Tibial artery (tissue), 4 donors: ENCODE data around the gene FBXO34.

Experiments used
- DNase-seq, 2 donors: peaks; one replicate each; pipeline ENCODE4 v3.0.0-alpha.2; 2019
- H3K27ac ChIP-seq, 2 donors: fragments of 200-600 bp; sonication (generic) in 1 of 2; 1 replicate in 1 of 2; 2 replicates in 1 of 2; pipeline ENCODE4 v1.5.1; 2018 to 2019; ENCODE audit warnings: mild to moderate bottlenecking in 1 of 2
- H3K27me3 ChIP-seq, 2 donors: fragments of 200-600 bp; sonication (generic) in 1 of 2; one replicate each; pipeline versions ENCODE4 v1.5.1 to v1.6.0; 2016 to 2019
- H3K36me3 ChIP-seq, 3 donors: fragments of 200-600 bp; sonication (generic) in 2 of 3; one replicate each; pipeline ENCODE4 v1.5.1; 2016 to 2019; ENCODE audit warnings: mild to moderate bottlenecking in 2 of 3
- H3K4me1 ChIP-seq, 4 donors: fragments of 200-600 bp; sonication (generic) in 2 of 4; 1 replicate in 3 of 4; 2 replicates in 1 of 4; pipeline ENCODE4 v1.5.1; 2016 to 2019
- H3K4me3 ChIP-seq, 2 donors: fragments of 200-600 bp; sonication (generic) in 1 of 2; 1 replicate in 1 of 2; 2 replicates in 1 of 2; pipeline ENCODE4 v1.5.1; 2018 to 2019; ENCODE audit warnings: mild to moderate bottlenecking in 2 of 2
- H3K9me3 ChIP-seq, 3 donors: fragments of 200-600 bp; sonication (generic) in 1 of 3; one replicate each; pipeline ENCODE4 v1.5.1; 2016 to 2019
- intact Hi-C: fragments of 100-400 bp; cut with DNase I; formaldehyde crosslinking; loops from one replicate; pipeline ENCODE4 v1.15.0; 2023; ENCODE audit warnings: low total_unique reads
- TF ChIP-seq, protein P1 (sequence below), 2 experiments: fragments of 200-600 bp in 1 of 2; fragments of 450-650 bp in 1 of 2; IDR thresholded peaks; one replicate each; pipeline ENCODE4 v1.5.1; 2017 to 2019; ENCODE audit warnings: antibody characterized with exemption in 2 of 2, mild to moderate bottlenecking in 1 of 2, moderate library complexity in 1 of 2

The FBXO34 gene

DNA sequence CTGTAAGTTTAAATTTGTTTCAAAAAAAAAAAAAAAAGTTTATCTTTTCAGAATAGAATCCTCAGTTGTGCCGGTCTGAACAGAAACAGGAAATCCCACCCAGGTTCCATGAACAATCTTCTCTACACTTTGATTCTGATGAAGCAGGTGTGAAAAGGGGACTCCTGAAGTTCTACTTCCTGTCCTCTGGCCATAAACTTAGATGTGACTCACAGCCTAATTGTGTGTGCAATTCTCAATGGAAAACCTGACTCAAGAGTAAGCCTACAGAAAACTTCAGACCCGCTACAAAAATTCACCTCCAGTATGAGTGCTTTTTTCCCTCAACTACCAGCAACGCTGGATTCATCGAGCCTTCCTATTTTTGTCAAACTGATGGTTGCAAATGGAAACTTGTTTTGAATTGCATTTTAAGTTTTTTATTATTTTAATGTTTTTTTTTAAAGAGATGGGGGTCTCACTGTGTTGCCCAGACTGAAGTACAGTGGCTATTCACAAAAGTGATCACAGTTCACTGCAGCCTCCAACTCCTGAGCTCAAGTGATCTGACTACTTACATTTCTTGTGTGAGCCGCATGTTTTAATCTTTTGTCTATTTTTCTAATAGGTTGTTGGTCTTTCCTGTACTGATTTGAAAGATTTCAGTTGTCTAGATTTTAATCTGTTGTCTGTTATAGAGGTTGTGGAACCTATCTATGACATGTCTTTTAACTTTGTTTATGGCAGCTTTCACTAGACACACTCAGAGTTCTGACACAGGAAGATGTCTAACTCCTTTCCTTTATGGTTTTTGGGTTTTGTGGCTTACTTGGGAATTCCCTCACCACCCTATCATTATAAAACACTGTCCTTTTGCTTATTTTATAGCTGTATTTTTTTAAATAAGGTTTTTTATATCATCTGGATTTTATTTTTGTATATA lies 102.8 kb downstream of the FBXO34 start:
- Histone ChIP-seq H3K27me3 (no peaks in the 10 kb centered on the region), H3K27ac (no peak overlapping the region), H3K4me1 (no peaks in the 10 kb centered on the region), H3K9me3 (no peaks in the 10 kb centered on the region), H3K4me3 (no peak overlapping the region), H3K36me3 (peaks cover 44 to 73% (median 59%) of the 10 kb centered on the region in 3 donors)
- DNase-seq, result no peak
- intact Hi-C loops, result no loop called here
- TF ChIP-seq, protein P1, sequence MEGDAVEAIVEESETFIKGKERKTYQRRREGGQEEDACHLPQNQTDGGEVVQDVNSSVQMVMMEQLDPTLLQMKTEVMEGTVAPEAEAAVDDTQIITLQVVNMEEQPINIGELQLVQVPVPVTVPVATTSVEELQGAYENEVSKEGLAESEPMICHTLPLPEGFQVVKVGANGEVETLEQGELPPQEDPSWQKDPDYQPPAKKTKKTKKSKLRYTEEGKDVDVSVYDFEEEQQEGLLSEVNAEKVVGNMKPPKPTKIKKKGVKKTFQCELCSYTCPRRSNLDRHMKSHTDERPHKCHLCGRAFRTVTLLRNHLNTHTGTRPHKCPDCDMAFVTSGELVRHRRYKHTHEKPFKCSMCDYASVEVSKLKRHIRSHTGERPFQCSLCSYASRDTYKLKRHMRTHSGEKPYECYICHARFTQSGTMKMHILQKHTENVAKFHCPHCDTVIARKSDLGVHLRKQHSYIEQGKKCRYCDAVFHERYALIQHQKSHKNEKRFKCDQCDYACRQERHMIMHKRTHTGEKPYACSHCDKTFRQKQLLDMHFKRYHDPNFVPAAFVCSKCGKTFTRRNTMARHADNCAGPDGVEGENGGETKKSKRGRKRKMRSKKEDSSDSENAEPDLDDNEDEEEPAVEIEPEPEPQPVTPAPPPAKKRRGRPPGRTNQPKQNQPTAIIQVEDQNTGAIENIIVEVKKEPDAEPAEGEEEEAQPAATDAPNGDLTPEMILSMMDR (IDR thresholded peaks at IDR 0.05), result no peak

DNA sequence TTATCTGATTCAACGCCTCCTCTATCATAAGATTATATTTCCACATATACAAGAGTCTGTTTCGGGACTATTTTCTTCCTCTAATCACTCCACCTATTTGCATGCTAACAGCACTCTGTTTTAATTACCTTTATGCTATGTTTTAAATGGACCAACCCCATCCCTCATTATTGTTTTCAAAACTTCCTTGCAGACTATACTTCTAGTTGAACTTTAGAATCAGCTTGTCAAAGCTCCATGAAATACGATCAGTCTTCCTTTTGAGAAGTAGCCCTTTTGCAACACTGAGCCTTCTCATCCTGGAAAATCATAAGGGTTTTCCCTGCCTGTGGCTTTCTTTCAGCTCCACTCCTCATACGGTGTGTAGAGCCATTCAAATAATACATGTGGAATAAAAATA lies 103.5 kb downstream of the FBXO34 start:
- TF ChIP-seq, protein P1 (IDR thresholded peaks at IDR 0.05), result no peak
- no peak overlapping the region for H3K4me3 ChIP-seq
- DNase-seq, result no peak
- no peaks in the 10 kb centered on the region for H3K9me3 ChIP-seq
- intact Hi-C loops, result no loop called here
- H3K27ac ChIP-seq, result no peak overlapping the region
- peaks cover 44 to 73% (median 57%) of the 10 kb centered on the region in 3 donors for H3K36me3 ChIP-seq
- H3K4me1 ChIP-seq, result no peaks in the 10 kb centered on the region
- H3K27me3 ChIP-seq, result no peaks in the 10 kb centered on the region

- intact Hi-C loops, result no loop called here
- Histone ChIP-seq H3K36me3 (peaks cover 57 to 77% (median 71%) of the 10 kb centered on the region in 3 donors), H3K9me3 (no peaks in the 10 kb centered on the region), H3K4me3 (no peak overlapping the region), H3K27ac (no peak overlapping the region), H3K4me1 (peaks cover 0 to 5% (median 3%) of the 10 kb centered on the region in 4 donors), H3K27me3 (no peaks in the 10 kb centered on the region)
- TF ChIP-seq, protein P1 (IDR thresholded peaks at IDR 0.05), result no peak
- no peak for DNase-seq
Measured at GRCh38 chr14:55377236-55377635, 106.0 kb downstream of the FBXO34 start.

DNA sequence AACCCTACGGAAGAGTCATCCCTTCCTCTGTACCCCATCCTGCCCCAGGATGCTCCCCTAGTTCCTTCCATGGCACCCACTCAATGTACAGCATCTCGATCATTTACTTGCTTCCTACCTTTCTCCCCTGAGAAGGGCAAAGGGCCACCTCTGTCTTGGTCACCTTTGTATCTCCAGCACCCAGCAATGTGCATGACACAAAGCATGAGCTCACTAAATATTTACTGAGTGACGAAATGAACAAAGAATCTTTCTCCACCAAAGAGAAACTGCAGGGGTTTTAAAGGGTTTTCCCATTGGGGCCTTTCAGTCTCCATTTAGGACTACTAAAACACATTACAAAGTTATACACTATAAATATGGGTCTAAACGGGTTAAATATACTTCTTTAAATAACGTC lies 109.8 kb downstream of the FBXO34 start:
- intact Hi-C loops, result no loop called here
- Histone ChIP-seq H3K36me3 (peaks cover 59 to 85% (median 67%) of the 10 kb centered on the region in 3 donors), H3K4me1 (peaks cover 0 to 34% (median 5%) of the 10 kb centered on the region in 4 donors), H3K9me3 (no peaks in the 10 kb centered on the region), H3K27me3 (no peaks in the 10 kb centered on the region), H3K4me3 (no peak overlapping the region), H3K27ac (peak overlapping the region; percentile 24 to 82)
- TF ChIP-seq, protein P1 (IDR thresholded peaks at IDR 0.05), result no peak
- DNase-seq, result no peak

DNA sequence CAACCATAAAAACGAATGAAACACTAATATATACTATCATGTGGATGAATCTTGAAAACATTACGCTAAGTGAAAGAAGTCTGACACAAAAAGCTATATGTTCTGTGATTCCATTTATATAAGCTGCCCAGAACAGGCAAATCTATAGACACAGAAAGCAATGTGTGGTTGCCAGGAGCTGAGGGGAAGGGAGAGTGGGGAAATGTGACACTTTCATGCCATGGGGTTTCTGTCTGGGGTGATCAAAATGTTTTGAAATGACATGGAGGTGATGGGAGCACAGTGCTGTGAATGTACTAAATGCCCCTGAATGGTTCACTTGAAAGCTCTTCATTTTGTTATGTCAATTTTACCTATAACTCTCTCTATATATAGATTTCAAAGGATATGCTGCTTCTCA lies 110.3 kb downstream of the FBXO34 start:
- intact Hi-C loops, result no loop called here

More for the DNA sequence above, 110.3 kb downstream of the FBXO34 start:
- Histone ChIP-seq H3K27ac (peak overlapping the region; percentile 71 to 82), H3K36me3 (peaks cover 55 to 85% (median 63%) of the 10 kb centered on the region in 3 donors), H3K4me3 (no peak overlapping the region), H3K27me3 (no peaks in the 10 kb centered on the region), H3K9me3 (no peaks in the 10 kb centered on the region), H3K4me1 (peaks cover 0 to 34% (median 5%) of the 10 kb centered on the region in 4 donors)
- DNase-seq, result no peak
- TF ChIP-seq, protein P1 (IDR thresholded peaks at IDR 0.05), result no peak
